Measurements from ENCODE around the gene UTS2B.
A peak's percentile ranks its signal among the peaks of the same experiment; 100 is the strongest.

Gene UTS2B

DNA sequence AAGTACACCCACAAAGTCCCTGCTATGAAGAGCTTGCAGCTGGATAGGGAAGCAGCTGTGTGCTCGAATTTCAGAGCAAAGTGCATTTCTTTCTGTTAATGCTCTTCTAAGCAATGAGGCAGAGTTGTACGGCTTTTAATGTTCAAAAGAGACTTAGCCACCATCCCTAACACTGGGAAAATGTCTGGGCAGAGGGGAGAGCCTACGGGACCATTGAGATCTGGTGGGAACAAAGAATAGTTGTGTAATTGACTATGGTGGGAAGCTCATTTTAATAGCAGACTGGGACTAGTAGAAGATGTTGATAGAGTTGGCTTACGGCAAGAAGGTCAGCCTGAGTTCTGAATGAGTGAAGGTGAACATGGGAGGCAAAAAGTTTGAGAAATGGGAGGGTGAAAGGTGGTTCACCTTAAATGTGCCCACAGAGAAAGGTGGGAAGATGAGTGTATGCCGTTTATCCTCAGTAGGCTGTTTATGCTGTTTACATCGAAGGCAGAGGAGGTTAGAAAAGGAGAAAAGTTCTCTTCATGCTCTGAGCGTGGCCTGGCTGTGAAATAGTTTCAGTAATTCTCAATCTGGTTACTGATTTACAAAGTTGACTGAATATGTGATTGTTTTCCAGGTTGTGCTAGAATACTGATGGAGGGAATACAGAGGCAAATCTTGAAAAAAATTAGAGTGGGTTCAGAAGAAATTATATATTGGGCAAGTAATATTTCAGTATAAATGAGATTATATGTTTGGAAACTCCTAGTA, 22.9 kb upstream of the UTS2B start:
- H3K27ac ChIP-seq: peak overlapping the region in 1 of 2 donors; percentile 42
- H3K4me3 ChIP-seq: no peak overlapping the region
- DNase-seq (ENCODE audit: low spot score): no peak

DNA sequence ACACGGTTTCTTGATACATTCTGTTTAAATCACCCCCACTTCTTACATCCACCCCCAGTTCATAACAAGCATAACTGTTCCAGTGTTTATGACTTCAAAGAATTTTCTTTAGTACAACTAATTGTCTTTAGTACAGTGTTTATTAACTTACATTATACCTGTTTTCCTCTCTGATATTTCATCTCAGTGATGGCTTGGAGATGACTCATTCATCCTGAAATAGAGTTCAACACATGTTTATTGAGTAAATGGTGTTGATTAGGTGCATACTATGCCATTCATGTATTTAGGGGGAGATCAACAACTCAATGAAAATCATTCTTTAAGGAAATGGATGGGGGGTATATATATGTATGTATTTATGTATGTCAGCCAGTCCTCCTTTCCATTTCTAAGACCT, 21.7 kb upstream of the UTS2B start:
- TF ChIP-seq, protein P1, sequence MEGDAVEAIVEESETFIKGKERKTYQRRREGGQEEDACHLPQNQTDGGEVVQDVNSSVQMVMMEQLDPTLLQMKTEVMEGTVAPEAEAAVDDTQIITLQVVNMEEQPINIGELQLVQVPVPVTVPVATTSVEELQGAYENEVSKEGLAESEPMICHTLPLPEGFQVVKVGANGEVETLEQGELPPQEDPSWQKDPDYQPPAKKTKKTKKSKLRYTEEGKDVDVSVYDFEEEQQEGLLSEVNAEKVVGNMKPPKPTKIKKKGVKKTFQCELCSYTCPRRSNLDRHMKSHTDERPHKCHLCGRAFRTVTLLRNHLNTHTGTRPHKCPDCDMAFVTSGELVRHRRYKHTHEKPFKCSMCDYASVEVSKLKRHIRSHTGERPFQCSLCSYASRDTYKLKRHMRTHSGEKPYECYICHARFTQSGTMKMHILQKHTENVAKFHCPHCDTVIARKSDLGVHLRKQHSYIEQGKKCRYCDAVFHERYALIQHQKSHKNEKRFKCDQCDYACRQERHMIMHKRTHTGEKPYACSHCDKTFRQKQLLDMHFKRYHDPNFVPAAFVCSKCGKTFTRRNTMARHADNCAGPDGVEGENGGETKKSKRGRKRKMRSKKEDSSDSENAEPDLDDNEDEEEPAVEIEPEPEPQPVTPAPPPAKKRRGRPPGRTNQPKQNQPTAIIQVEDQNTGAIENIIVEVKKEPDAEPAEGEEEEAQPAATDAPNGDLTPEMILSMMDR (IDR thresholded peaks at IDR 0.05): no peak
- Histone ChIP-seq H3K4me3 (no peak overlapping the region), H3K27ac (peak overlapping the region in 1 of 2 donors; percentile 6)
- DNase-seq (ENCODE audit: low spot score): no peak

More for the DNA sequence above, 22.9 kb upstream of the UTS2B start:
- TF ChIP-seq, protein P1 (IDR thresholded peaks at IDR 0.05): no peak

DNA sequence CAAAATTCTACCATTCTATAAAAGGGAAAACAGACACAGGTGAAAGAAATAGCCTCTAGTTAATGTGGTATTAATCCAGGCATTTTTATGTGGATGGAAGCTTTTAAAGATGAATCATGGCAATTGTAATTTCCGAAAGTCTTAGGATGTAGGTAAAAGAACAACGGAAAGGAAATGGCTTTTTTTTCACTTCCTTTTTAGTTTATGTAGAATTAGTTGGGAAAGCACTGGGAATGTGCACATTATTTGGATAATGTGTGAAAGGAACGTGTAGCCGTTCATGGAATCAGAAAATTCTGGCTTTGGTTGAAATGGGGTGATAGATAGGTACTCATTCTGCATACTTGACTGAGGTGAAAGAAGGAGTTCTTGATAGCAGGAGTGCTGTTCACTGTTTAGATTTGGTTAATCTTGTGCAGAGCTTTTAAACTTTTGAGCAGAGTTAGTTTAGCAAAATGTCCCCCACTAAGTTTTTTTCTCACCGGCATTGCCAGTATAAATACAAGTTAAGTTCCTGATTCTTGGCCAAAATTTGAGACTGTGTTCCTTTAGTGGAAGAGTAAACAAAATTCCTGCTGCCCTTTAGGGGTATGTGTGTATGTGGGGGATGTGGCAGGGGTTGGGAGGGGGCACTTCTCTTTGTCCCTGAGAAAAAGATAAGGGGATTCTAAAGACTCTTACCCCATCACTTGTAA, 20.2 kb upstream of the UTS2B start:
- TF ChIP-seq, protein P1 (IDR thresholded peaks at IDR 0.05): no peak
- peak overlapping the region; percentile 5 to 71 for H3K27ac ChIP-seq
- peak overlapping the region; percentile 55 for H3K4me3 ChIP-seq
- DNase-seq (ENCODE audit: low spot score): no peak

DNA sequence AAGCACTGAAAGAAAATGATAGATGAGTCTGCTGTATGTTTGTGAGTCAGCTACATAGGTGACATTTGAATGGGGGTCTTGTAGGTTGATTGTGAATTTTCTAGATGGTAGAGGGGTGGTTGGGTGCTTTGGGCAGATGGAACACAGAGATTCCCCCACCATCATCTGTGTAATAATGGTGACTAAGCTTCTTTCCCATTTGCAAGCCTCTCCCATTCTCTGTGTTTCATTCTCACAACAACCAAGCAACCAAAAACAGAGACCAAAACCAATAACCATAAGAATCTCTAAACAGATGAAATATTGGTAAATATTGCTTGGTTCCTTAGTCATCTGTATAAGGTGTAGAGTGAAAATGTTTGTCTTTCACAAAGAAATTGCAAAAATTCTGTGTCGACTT, 17.8 kb upstream of the UTS2B start:
- no peak for DNase-seq (ENCODE audit: low spot score)
- no peak overlapping the region for H3K4me3 ChIP-seq
- TF ChIP-seq, protein P1 (IDR thresholded peaks at IDR 0.05): no peak
- no peak overlapping the region for H3K27ac ChIP-seq

DNA sequence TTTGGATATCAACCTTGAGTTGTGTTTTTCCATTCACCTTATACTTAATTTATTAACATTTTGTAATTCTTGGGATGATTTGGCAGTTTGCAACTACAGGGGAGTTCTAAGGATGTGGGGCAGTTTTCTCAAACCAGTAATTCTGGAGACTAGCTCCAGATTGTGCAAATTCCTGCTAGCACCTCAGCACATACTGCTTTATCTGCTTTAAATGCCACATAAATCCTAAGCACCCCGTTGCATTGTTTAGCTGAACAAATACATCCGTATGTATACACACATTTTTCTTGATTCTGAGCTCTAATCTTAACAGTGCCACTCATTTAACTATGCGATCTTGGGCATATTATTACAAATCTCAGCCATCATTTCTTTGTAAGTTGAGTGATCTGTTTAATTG, 16.9 kb upstream of the UTS2B start:
- Histone ChIP-seq H3K27ac (no peak overlapping the region), H3K4me3 (no peak overlapping the region)
- no peak for DNase-seq (ENCODE audit: low spot score)
- TF ChIP-seq, protein P1 (IDR thresholded peaks at IDR 0.05): no peak

DNA sequence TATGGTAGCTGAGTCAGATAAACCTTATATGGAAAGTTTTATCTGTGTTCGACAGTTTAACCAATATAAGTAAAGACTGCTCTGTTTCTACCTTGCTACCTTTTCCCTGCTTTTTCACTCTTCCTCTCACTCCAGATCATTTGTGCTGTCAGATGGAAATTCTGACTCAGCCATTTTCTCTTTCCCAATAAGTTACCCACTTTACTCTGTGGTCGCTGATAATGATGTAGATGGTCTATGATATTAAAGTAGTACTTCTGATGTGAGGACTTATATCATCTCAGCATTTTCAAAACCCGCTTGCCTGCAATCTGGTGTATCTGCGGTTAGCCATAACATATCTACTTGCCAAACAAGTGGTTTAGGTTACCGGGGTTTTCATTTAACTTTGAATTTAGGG, 15.0 kb upstream of the UTS2B start:
- H3K4me3 ChIP-seq: no peak overlapping the region
- no peak overlapping the region for H3K27ac ChIP-seq
- TF ChIP-seq, protein P1 (IDR thresholded peaks at IDR 0.05): no peak

DNA sequence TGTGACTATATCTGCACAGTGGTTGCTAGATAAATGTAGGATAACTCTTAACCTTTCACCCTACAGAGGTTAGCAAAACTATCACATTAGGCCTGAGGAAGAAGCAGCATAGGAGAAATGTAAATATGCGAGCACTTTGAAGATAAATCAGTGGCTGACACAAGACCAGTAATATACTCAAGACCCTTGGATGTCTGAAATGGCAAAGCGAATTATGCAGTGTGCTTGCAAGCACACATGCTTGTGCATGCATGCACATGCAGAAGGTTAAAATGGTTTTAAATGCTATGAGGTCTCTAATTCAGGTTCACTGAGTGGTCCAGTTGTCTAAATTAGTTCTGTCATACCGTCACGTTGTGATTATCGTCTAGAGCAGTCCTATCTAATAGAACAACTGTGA, 13.6 kb upstream of the UTS2B start:
- TF ChIP-seq, protein P1 (IDR thresholded peaks at IDR 0.05): no peak
- no peak overlapping the region for H3K4me3 ChIP-seq
- DNase-seq (ENCODE audit: low spot score): no peak
- H3K27ac ChIP-seq: no peak overlapping the region

More for the DNA sequence above, 15.0 kb upstream of the UTS2B start:
- no peak for DNase-seq (ENCODE audit: low spot score)
